Osteoblast (primary cell): Measurements from ENCODE around the gene DBP. TPM values are rescaled to one million over a fixed set of nuclear protein-coding genes. Genes with fewer than 3 reads are reported as not detected.
"Not testable (repeated sequence)": the region's sequence is repeated elsewhere in the genome, so short reads cannot be mapped to it uniquely, and the experiment has no call there.

Experiments used
- DNase-seq: peaks from one replicate; pipeline ENCODE4 v3.0.0; 2011; ENCODE audit warnings: low spot score, mixed read lengths; ENCODE audit not compliant: insufficient read length; ENCODE audit errors: missing footprints
- H2AFZ ChIP-seq: 2 replicates; pipeline ENCODE4 v1.6.0; 2011; ENCODE audit warnings: mild to moderate bottlenecking, low read length
- H3K27ac ChIP-seq: 2 replicates; pipeline ENCODE4 v1.5.1; 2011; ENCODE audit warnings: mild to moderate bottlenecking, low read depth, low read length, moderate library complexity
- H3K27me3 ChIP-seq: 2 replicates; pipeline ENCODE4 v1.6.0; 2012; ENCODE audit warnings: mild to moderate bottlenecking, control low read depth, inconsistent platforms, low read length, moderate library complexity; ENCODE audit not compliant: insufficient read depth
- H3K36me3 ChIP-seq: 2 replicates; pipeline ENCODE4 v1.5.1; 2011; ENCODE audit warnings: mild to moderate bottlenecking, low read length, control low read depth, moderate library complexity; ENCODE audit not compliant: insufficient read depth
- H3K4me1 ChIP-seq: 2 replicates; pipeline ENCODE4 v1.5.1; 2011; ENCODE audit warnings: mild to moderate bottlenecking, low read length, control low read depth, moderate library complexity; ENCODE audit not compliant: insufficient read depth
- H3K4me2 ChIP-seq: 2 replicates; pipeline ENCODE4 v1.6.0; 2011; ENCODE audit warnings: mild to moderate bottlenecking, low read length; ENCODE audit not compliant: insufficient read depth
- H3K4me3 ChIP-seq: fragments of 200-600 bp; sonication (generic); 3 replicates; pipeline ENCODE4 v1.5.1; 2012; ENCODE audit warnings: mild to moderate bottlenecking, low read length, inconsistent platforms; ENCODE audit not compliant: insufficient read depth
- H3K79me2 ChIP-seq: 2 replicates; pipeline ENCODE4 v1.6.0; 2012; ENCODE audit warnings: mild to moderate bottlenecking, low read length, control low read depth, inconsistent platforms; ENCODE audit not compliant: insufficient read depth
- H3K9me3 ChIP-seq: 2 replicates; pipeline ENCODE4 v1.5.1; 2011; ENCODE audit warnings: low read depth, low read length, control low read depth
- H4K20me1 ChIP-seq: 2 replicates; pipeline ENCODE4 v1.6.0; 2012; ENCODE audit warnings: mild to moderate bottlenecking, low read length, control low read depth; ENCODE audit not compliant: insufficient read depth
- CTCF ChIP-seq: IDR thresholded peaks from 2 replicates; pipeline ENCODE4 v1.5.1; 2011; ENCODE audit warnings: mild to moderate bottlenecking, low read depth, low read length, moderate library complexity; ENCODE audit errors: extremely low read depth
- total RNA-seq: library from RNA; depleted of rRNA; stranded (reverse); fragments of >200 nt; gene quantifications from 2 replicates; pipeline ENCODE4 v1.2.3, GENCODE V29; 2012

Gene DBP
- total RNA-seq, 1 donor: 14.5 TPM

DNA sequence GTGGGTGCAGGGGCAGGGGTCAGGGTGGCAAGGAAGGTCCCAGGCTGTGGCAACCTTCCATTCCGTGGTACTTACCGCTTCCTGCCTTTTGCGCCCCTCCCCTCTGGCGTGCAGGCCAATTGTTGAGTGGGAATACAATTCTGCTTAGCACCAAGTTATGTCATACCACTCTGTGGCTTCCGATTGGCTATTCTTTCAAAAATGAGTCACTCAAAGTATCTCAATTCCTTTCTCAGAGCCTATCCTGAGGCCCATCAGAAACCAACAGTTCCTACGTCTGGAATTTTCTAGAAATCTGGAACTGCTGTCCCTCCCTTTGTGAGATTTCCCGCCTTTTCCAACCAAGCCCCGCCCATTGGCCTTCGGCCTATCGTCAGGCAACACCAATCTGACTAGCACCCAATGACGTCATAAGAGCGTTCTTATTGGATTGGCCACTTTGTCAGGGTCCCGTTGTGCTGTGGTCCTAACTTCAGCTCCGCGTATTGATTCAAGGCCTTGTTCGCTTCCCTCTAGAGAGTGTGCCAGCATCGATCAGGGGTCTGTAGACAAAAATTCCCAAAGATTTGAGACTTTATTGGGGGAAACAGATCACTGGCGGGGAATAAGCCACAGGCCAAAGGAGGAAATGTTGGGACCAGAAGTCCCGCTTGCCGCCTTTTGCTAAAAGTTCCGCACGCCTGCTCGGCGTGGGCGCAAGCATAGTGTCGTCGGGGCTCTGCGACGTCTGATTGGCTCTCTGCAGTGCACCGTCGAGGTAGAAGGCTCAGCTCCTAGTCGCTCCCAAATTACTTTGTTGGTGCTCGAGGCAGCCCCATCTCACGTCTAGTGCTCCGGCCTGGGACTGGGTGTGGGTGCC lies 23.9 kb upstream of the DBP start:
- Histone ChIP-seq H3K4me2 (peak overlapping the region; percentile 64), H2AFZ (peak overlapping the region; percentile 46), H3K27me3 (peaks cover 2% of the 10 kb centered on the region), H3K9me3 (no peaks in the 10 kb centered on the region), H3K4me3 (peak overlapping the region; percentile 5), H3K4me1 (peaks cover 15% of the 10 kb centered on the region), H3K79me2 (no peaks in the 10 kb centered on the region), H3K27ac (peak overlapping the region; percentile 0), H3K36me3 (no peaks in the 10 kb centered on the region), H4K20me1 (no peaks in the 10 kb centered on the region)
- TF ChIP-seq CTCF: no peak
- DNase-seq: peak; percentile 99

- peak; percentile 88 for DNase-seq
- Histone ChIP-seq H3K36me3 (no peaks in the 10 kb centered on the region), H3K27me3 (no peaks in the 10 kb centered on the region), H3K9me3 (no peaks in the 10 kb centered on the region), H4K20me1 (no peaks in the 10 kb centered on the region), H3K79me2 (no peaks in the 10 kb centered on the region), H2AFZ (no peak overlapping the region), H3K4me2 (no peak overlapping the region), H3K27ac (no peak overlapping the region), H3K4me1 (peaks cover 15% of the 10 kb centered on the region), H3K4me3 (no peak overlapping the region)
- no peak for TF ChIP-seq CTCF
Measured at GRCh38 chr19:48659768-48660167, 22.6 kb upstream of the DBP start.

- no peaks in the 10 kb centered on the region for H3K36me3 ChIP-seq
- H3K9me3 ChIP-seq: no peaks in the 10 kb centered on the region
- TF ChIP-seq CTCF: no peak
- H4K20me1 ChIP-seq: no peaks in the 10 kb centered on the region
- H3K4me3 ChIP-seq: no peak overlapping the region
- H3K4me2 ChIP-seq: no peak overlapping the region
- H2AFZ ChIP-seq: no peak overlapping the region
- no peaks in the 10 kb centered on the region for H3K79me2 ChIP-seq
- H3K27ac ChIP-seq: no peak overlapping the region
- no peak for DNase-seq
- H3K4me1 ChIP-seq: peaks cover 15% of the 10 kb centered on the region
- no peaks in the 10 kb centered on the region for H3K27me3 ChIP-seq
Measured at GRCh38 chr19:48658483-48658882, 21.3 kb upstream of the DBP start.

- not testable (repeated sequence) for H3K27me3 ChIP-seq, H3K36me3 ChIP-seq, H2AFZ ChIP-seq, H3K4me3 ChIP-seq, H3K9me3 ChIP-seq, DNase-seq, H3K79me2 ChIP-seq, H3K27ac ChIP-seq, H4K20me1 ChIP-seq, H3K4me2 ChIP-seq
- H3K4me1 ChIP-seq: peaks cover 15% of the 10 kb centered on the region
Measured at GRCh38 chr19:48657828-48658227, 20.6 kb upstream of the DBP start.
